NB4 (cell line): Measurements from ENCODE around the gene EPN3.

Experiments used
- DNase-seq: peaks from one replicate; pipeline ENCODE4 v3.0.0; 2010; ENCODE audit warnings: low read depth
- H3K4me3 ChIP-seq: one replicate; pipeline ENCODE4 v1.5.1; 2011; ENCODE audit warnings: mild to moderate bottlenecking, low read depth, low read length, moderate library complexity
- MAX ChIP-seq: IDR thresholded peaks from 2 replicates; pipeline ENCODE4 v1.6.1; 2011; ENCODE audit warnings: low read depth, low read length
- MYC ChIP-seq: IDR thresholded peaks from 2 replicates; pipeline ENCODE4 v1.6.1; 2011; ENCODE audit warnings: low read depth, low read length
- POLR2A ChIP-seq: IDR thresholded peaks from 2 replicates; pipeline ENCODE4 v1.6.1; 2011; ENCODE audit warnings: mild to moderate bottlenecking; ENCODE audit not compliant: insufficient read length; ENCODE audit errors: extremely low read depth
- TF ChIP-seq, protein P1 (sequence below): IDR thresholded peaks from one replicate; pipeline ENCODE4 v1.5.1; 2012; ENCODE audit warnings: low read depth, low read length

The EPN3 gene

GRCh38 chr17:50506298-50506697, 26.2 kb upstream of the EPN3 start:
- H3K4me3 ChIP-seq: no peak overlapping the region
- no peak for DNase-seq
- TF ChIP-seq MYC (no peak), MAX (no peak), POLR2A (no peak)
- TF ChIP-seq, protein P1, sequence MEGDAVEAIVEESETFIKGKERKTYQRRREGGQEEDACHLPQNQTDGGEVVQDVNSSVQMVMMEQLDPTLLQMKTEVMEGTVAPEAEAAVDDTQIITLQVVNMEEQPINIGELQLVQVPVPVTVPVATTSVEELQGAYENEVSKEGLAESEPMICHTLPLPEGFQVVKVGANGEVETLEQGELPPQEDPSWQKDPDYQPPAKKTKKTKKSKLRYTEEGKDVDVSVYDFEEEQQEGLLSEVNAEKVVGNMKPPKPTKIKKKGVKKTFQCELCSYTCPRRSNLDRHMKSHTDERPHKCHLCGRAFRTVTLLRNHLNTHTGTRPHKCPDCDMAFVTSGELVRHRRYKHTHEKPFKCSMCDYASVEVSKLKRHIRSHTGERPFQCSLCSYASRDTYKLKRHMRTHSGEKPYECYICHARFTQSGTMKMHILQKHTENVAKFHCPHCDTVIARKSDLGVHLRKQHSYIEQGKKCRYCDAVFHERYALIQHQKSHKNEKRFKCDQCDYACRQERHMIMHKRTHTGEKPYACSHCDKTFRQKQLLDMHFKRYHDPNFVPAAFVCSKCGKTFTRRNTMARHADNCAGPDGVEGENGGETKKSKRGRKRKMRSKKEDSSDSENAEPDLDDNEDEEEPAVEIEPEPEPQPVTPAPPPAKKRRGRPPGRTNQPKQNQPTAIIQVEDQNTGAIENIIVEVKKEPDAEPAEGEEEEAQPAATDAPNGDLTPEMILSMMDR: no peak

DNA sequence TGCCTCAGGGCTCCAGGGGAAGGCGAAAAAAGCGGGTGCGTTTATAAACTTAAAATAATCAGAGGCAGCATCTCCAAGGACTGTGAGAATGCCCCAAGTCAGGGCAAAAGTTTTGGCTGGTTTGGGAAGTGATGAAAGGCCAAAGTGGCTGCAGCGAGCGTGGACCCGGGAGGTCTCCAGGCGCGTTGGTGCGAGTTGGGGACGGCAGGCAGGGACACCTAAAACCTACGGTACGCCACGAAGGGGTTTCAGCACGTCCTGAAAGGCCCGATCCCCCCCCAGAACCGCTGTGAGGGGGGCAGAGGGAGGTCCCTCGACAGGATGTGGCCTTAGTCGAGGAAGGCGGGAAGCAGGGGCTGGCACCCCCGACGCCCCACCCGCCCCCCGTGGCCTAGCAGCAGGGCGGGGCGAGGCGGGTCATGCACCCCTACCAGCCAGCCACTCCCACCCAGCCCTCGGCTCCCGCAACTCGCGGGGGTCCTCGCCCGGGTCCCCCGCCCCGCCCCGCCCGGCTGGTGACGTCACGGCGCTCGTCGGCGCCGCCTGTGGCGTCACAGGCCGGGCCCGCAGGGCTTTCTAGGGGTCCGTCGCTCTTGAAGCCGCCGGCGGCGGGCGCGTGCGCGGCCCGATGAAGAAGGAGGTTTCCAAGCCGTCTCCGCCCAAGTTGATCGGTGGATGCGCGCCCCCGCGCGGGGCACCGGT, 24.5 kb upstream of the EPN3 start, which contains the start of gene MYCBPAP:
TSS of gene MYCBPAP (plus strand) at position 569 of the 702 bp plus-strand sequence. CDS start 236 bp downstream, outside the sequence.
- TF ChIP-seq, protein P1: no peak
- no peak for TF ChIP-seq MAX
- TF ChIP-seq POLR2A: no peak
- no peak for TF ChIP-seq MYC
- DNase-seq: no peak
- no peak within 1 kb of the TSS for H3K4me3 ChIP-seq

- no peak overlapping the region for H3K4me3 ChIP-seq
Measured at GRCh38 chr17:50508573-50509460, 23.7 kb upstream of the EPN3 start.

DNA sequence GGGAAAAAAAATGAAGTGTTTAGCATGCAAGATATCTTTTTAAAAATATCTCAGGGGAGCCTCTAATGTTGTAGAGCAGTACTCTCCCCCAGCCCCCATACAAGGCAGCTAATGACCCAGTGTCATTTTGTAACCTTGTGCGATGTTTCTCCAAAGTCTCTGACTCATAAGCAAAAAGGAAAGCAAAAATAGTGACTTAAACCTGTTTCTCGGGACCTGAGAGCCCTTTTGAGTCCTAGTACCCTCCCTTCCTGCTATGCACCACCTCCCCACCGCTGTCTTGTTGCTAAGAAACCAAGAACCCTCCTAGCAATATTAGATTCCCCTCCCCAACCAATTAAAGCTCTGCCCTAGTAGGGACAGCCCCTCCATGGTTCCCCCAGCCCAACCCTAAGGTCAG, 21.5 kb upstream of the EPN3 start:
- no peak for TF ChIP-seq MYC
- TF ChIP-seq MAX: no peak
- TF ChIP-seq, protein P1: no peak
- TF ChIP-seq POLR2A: no peak
- DNase-seq: peak; percentile 27
- no peak overlapping the region for H3K4me3 ChIP-seq

More at GRCh38 chr17:50508573-50509460, 23.7 kb upstream of the EPN3 start:
- DNase-seq: no peak
- no peak for TF ChIP-seq POLR2A
- TF ChIP-seq, protein P1: no peak
- no peak for TF ChIP-seq MAX
- TF ChIP-seq MYC: no peak

DNA sequence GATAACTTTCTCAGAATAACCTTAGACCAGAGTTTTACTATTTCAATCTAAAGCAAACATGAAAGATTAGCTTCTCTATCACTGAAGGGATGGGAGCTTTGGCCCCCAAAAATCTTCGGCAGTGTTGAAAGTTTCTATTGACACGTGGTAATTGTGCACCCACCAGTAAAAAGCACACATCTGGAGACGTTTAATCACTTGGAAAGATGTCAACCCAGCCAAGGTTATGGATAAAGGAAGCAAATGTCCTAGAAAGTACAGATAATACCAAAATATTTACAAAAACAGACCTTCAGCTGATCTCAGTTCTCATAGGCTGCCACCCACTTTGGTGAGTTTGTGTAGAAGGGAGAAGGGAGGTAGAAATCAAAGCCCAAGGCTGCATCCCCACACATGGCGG, 19.0 kb upstream of the EPN3 start:
- TF ChIP-seq, protein P1: no peak
- TF ChIP-seq POLR2A (no peak), MYC (no peak), MAX (no peak)
- no peak for DNase-seq
- H3K4me3 ChIP-seq: no peak overlapping the region
